Pulmonary artery endothelial cell (primary cell): ENCODE results near the gene OR13J1. TPM values are rescaled to one million over a fixed set of nuclear protein-coding genes. Genes with fewer than 3 reads are reported as not detected.
"Not testable (repeated sequence)": the region's sequence is repeated elsewhere in the genome, so short reads cannot be mapped to it uniquely, and the experiment has no call there.

Experiments used
- DNase-seq: peaks from one replicate; pipeline ENCODE4 v3.0.0-alpha.2; 2011; ENCODE audit warnings: low read depth, low spot score
- total RNA-seq: library from RNA; depleted of rRNA; stranded (reverse); fragments of >200 nt; gene quantifications from 2 replicates; pipeline ENCODE4 v1.2.3, GENCODE V29; 2014

Gene OR13J1, protein sequence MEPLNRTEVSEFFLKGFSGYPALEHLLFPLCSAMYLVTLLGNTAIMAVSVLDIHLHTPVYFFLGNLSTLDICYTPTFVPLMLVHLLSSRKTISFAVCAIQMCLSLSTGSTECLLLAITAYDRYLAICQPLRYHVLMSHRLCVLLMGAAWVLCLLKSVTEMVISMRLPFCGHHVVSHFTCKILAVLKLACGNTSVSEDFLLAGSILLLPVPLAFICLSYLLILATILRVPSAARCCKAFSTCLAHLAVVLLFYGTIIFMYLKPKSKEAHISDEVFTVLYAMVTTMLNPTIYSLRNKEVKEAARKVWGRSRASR
- not detected in 2 replicates for total RNA-seq

GRCh38 chr9:35870351-35870923 is at the start of gene OR13J1:
TSS of gene OR13J1 (minus strand) at chr9:35870401. CDS start at chr9:35870401, 0 bp downstream.
- DNase-seq, result no peak

- no peak for DNase-seq
Observed at GRCh38 chr9:35919212-35920008, 49.2 kb upstream of the OR13J1 start.

- no peak for DNase-seq
Observed at GRCh38 chr9:35918780-35919179, 48.6 kb upstream of the OR13J1 start.

DNA sequence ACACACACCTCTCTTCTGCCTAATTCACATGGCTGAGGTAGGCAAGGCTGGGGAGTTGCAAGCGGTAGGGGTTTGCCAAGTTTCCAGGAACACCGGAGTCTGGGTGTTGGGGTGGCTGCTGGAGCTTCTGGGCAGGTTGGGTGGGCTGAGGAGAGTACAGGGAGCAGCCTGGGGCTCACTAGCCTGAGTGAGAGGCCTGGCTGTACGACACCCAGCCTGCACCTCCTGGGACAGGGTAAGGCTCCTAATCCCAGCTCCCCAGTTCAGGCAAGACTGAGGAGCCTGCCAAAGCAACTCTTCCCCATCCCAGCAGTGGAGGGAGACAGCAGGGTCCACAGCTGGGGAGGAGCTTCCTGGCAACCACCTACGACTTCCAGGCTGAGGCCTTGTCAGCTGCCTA is 47.1 kb upstream of the OR13J1 start:
- DNase-seq, result no peak

- DNase-seq, result no peak
Observed at GRCh38 chr9:35915681-35916294, 45.6 kb upstream of the OR13J1 start.

DNA sequence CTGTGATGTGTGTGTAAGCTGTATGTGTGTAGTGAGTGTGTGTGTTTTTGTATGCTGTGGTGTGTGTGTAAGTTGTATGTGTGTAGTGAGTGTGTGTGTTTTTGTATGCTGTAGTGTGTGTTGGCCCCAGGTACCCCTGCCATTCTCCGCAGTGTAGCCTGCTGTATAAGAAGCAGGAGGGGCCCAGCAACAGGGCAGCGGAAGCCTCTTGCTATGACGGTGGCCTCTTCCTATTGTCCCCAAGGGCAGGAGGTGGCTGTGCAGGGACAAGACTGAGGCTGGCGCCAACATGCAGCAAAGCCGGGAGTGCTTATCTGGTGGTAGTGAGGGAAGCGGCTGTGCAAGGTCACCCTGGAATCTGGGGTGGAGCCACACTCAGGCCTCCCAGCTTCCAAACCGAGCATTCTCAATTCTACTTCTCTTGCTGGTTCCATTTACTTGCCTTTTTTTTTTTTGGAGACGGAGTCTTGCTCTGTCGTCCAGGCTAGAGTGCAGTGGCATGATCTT is 44.2 kb upstream of the OR13J1 start:
- no peak for DNase-seq

DNA sequence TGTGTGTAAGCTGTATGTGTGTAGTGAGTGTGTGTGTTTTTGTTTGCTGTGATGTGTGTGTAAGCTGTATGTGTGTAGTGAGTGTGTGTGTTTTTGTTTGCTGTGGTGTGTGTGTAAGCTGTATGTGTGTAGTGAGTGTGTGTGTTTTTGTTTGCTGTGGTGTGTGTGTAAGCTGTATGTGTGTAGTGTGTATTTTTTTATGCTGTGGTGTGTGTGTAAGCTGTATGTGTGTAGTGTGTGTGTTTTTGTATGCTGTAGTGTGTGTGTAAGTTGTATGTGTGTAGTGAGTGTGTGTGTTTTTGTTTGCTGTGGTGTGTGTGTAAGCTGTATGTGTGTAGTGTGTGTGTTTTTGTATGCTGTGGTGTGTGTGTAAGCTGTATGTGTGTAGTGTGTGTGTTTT is 43.2 kb upstream of the OR13J1 start:
- not testable (repeated sequence) for DNase-seq

GRCh38 chr9:35912791-35913400 is 42.7 kb upstream of the OR13J1 start:
- no peak for DNase-seq

- DNase-seq, result no peak
Observed at GRCh38 chr9:35911690-35912089, 41.5 kb upstream of the OR13J1 start.

DNA sequence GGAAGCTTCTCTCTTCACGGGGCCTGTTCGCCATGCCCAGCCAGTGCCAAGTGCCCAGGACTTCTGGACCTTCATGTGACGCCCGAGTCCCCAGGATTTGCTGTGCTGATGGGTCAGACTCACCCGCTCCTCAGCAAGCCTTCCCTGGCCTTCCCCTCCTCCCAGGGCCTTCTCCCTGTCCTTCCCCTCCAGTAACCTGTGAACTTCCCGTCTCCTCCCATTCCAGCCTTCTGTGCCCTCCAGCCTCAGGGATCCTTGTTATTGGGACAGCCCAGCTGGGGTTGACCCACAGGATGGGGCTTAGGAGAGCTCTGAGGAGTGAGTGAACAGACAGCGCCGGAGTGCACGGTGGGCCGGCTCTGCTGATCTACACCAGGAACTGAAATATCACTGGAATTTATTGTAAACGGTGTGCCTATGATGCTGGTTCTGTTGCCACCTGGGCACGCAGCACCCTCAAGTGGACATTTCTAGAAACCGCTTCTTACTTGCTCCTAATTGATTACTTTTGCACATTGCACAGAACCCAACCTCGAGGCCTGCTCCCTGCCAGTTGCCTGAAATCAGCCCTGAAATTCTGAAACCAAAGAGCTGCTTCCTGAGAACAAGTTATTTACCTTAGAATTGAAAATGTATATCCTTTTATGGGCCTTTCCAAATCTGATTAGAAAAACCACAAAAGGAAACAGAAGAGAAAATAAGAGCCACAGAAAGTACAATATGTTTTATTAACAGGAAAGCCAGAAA is 40.6 kb upstream of the OR13J1 start:
- DNase-seq, result peak; percentile 49

- no peak for DNase-seq
Observed at GRCh38 chr9:35909687-35910612, 39.7 kb upstream of the OR13J1 start.

- no peak for DNase-seq
Observed at GRCh38 chr9:35909274-35909673, 39.1 kb upstream of the OR13J1 start, which contains the start of gene SPAAR. TSS of gene SPAAR (plus strand) at chr9:35909490. CDS start at chr9:35910464, 974 bp downstream.

GRCh38 chr9:35908504-35909125 is 38.4 kb upstream of the OR13J1 start:
- no peak for DNase-seq

DNA sequence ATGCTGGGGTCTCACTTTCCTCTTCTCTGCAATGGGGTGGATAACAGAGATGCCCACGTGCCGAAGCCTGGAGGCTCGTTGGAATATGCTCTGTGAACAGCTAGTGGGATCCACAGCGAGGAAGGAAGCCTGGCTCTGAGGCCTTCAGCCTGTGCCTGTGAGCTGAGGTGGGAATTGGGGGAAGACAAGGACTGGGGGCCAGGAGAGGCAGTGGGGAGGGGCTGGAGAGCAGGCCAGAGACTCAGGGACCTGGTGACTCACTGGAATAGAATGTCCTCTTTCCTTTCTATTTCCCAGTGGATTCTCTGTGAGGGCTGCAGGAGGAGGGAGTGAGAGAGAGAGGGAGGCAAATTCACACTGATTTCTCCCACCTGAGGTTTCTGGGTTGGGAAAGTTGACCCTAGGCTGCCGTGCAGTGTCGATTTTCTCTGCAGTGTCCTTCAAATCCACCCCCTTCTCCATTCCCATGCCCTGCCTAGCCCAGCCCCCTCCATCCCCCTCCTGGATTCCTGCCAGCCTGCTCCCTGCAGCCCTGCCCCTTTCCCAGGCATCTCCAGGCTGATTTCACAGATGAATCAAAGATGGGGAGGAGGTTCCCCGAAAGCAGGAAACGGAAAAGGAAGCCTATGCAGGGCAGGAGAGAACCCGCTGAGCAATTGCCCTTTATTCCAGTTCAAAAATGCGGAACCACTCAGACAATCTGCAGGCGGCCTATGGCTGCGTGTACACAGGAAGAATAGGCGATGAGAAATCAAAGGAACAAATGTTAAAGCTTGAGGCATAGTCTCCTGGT is 37.7 kb upstream of the OR13J1 start:
- DNase-seq, result peak; percentile 78

GRCh38 chr9:35906923-35907699 is 36.9 kb upstream of the OR13J1 start:
- no peak for DNase-seq

DNA sequence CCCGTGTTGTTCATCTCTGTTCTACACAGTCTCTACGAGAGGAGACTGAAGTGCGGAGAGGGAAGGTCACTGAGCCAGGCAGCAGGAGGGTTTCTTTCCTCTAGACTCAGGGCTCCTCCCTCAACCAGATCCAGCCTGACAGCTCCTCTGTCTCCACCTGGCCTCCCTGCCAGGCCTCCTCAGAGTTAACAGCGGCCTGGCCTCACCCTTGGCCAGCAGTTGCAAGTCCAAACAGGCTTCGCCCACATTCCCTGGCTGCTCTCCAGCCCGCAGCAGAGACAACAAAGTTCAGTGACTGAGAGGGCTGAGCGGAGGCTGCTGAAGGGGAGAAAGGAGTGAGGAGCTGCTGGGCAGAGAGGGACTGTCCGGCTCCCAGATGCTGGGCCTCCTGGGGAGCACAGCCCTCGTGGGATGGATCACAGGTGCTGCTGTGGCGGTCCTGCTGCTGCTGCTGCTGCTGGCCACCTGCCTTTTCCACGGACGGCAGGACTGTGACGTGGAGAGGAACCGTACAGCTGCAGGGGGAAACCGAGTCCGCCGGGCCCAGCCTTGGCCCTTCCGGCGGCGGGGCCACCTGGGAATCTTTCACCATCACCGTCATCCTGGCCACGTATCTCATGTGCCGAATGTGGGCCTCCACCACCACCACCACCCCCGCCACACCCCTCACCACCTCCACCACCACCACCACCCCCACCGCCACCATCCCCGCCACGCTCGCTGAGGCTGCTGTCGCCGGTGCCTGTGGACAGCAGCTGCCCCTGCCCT is 35.9 kb upstream of the OR13J1 start, which contains the start of gene HRCT1:
Gene HRCT1, plus strand, starts transcription at position 291 of the 768 bp plus-strand sequence. Its CDS starts 86 bp downstream, at position 377.
- peak; percentile 78 for DNase-seq
